Activated CD4-positive, alpha-beta T cell treated with anti-CD3 and anti-CD28 coated beads, Interleukin-2, Interleukin-6, amounts not matched to agents 100 ng/mL and 50 ng/mL, durations not matched to agents 16 hours and 8 hours (primary cell): ENCODE measurements around the gene RNF220.
A peak's percentile ranks its signal among the peaks of the same experiment; 100 is the strongest.

Source experiments
- DNase-seq: peaks from one replicate; pipeline ENCODE4 v3.0.0-alpha.2; 2020

RNF220 gene

DNA sequence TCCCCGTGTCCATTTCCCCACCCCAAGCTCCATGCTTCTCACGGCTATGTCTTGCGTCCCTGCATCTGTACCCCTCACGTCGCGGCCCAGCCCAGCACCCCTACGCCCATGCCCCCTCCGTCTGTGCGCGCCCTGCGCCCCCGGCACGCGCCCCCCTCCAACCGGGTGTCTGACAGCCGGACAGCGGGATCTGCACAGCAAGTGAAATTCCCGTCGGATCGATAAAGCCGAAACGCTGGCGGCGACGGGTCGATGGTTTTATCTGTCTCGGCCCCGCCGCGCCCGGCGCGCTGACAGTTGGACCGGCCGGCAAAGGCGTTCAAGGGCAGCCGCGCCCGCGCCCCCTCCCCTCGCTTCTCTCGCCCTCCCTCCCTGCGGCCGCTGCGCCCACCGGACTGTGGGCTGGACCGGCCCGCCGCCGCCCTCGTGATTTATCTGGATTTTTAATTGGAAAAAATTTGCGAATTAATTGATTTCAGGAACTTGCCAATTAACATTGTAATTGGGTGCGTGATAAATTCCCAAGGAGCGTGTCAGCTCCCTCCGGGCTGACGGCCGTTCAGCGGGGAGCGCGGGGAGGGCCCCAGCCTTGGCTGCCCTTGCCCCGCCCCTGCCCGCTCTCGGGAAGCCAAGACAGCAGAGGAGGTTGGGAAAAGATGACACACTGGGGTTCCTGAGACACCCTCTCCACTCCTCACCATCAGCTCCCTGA, 212.1 kb downstream of the RNF220 start:
- DNase-seq = no peak

DNA sequence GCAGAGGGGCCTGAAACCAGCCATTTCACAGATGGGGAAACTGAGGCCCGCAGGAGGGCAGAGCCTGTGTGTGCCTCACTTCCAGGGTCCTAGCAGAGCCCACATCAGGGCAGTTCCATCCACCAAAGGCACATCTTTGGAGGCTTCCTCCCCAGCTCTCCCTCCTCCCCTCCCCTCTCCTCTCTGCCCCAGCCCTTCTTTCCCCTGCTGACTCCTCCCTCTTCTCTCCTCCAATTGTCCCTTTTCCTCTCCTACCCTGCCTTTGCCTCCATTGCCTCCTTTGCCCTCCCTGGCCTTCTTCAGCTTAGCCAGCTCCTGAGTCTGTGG, 212.6 kb downstream of the RNF220 start:
- no peak for DNase-seq

DNA sequence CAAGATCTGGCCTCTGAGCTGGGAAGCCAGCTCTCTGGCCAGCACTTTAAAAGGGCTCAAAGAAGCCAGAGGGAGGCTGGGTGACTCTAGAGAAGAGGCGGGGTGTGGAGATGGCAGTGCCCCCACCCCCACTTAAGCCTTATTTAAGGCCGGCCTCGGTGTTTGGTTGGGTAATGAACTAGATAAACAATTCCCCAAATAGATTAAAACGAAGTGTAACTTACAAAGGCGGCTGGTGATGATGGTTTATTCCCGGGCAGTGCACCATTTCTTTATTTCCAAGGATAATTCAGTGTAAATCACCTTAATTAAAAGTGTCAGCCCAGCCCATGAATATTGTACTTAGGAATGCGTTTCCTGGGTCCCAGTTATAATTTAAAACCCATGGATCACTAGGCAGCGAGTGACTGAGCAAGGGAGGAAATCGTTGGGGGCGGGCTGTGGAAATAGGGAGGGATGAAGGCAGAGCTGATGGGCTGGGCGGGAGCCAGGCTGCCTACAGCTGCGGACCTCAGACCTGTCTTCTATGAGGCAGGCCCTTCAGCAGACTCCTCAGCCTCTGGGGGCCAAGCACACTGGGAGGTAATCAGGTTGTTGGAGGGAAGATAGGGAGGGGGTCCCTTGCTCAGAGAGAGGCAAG, 214.3 kb downstream of the RNF220 start:
- DNase-seq = no peak

DNA sequence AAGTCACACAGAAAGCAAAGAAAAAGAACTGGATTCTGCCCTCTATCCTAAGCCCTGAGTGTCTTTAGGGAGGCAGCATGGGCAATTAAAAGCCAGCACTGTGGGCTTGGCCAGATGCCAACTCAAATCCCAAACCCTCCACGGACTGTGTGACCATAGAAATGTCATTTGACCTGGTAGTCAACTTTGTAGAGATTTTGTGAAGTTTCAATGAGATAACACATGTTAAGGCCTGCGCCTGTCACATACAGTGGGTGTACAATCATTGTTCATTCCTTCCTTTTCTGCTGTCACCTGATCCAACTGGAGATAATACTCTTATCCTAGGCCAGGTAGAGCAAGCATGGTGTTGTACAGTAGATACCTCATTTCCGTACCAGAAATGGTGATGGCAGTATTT, 215.0 kb downstream of the RNF220 start:
- DNase-seq = no peak

DNA sequence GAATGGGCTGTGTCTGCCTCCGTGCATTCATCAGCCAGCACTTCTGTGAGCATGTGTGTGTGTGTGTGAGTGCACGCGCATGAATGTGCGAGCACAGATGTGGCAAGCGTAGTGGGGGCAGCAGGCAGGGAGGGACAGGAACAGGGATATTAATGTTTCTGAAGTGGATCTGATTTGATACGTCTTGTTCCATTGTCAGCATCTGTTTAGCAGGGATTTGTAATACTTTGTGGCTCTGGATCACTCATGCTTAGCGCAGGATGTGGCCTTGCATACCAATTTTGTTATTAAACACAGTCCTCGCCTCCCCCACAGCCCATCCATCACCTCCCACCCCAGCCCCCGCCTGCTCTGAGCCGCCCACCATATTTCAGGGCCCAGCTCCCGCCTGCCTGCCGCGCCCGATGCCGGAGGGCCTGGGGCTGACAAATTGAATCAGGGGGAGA, 216.8 kb downstream of the RNF220 start:
- DNase-seq = no peak

DNA sequence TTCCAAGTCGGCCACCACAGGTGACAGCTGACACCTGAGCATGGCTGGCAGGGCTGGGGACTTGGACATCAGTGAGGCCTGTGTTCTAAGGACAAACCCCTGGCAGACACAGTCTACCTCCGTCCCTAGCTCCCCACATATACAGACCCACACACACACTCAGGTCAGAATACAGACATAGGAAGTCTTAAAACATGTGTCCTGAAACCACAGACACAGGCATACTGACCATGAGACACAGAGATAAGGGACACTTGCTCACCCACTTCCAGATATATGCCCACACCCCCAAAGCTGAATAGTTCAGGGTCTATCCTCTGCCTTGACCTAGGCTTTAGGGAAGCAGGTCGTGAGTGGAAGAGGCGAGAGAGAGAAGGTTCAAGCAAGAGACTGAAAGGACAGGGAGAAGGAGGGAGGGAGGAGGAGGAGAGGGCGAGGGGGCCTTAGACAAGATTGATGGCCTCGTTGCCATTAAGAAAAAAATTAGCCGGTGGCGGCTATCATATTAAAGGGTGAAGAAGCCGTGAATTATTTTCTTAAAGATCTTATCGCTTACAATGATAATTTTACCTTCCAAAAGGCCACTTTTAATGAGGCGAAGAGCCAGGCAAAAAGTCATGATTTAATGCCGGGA, 219.3 kb downstream of the RNF220 start:
- no peak for DNase-seq

DNA sequence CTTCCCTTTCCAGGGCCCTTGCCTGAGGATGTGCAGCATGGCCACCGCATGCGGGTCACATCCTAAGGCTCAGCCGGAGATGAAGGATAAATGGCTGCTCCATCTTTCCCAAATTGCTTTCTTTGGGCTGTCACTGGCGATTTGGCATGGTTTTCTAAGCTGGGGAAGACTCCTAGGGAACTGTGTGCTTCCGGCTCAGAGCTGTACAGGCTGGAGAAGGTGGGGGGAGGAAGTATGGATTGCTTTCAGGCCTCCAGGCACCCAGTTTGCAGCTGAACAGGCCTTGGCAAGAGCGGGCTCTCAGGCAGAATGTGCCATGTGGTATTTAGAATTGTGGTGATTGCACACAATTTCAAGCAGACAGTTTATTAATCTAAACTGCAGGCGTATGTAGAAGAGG, 220.3 kb downstream of the RNF220 start:
- DNase-seq = no peak

DNA sequence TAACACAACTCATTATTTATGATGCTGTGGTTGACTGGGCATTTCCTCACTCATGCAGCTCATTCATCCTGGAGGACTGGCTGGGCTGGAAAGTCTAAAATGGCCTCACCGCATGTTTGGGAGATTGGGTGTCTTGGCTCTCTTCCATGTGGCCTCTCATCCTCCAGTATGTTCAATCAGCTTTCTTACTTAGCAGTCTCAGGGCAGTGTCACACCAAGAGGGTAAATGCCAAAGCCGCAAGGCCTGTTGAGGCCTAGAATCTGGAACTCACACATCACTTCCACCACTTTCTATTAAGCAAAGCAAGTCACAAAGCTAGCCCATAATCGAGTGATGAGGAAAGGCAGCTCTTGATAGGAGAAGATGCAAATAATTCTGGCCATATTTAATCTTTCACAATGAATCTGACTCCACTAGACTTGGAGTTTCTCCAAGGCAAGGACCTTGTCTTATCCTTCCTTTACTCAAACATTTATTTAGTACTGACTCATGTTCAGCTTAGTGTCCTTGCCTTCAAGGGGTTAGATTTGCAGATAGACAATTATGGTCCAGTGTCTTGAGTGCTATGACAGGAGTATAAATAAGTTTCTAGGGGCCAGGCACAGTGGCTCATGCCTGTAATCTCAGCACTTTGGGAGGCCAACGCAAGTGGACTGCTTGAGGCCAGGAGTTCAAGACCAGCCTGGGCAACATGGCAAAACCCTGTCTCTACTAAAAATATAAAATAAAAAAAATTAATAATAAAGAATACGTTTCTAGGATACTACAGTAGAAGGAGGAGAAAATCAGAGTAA, 224.1 kb downstream of the RNF220 start:
- no peak for DNase-seq

DNA sequence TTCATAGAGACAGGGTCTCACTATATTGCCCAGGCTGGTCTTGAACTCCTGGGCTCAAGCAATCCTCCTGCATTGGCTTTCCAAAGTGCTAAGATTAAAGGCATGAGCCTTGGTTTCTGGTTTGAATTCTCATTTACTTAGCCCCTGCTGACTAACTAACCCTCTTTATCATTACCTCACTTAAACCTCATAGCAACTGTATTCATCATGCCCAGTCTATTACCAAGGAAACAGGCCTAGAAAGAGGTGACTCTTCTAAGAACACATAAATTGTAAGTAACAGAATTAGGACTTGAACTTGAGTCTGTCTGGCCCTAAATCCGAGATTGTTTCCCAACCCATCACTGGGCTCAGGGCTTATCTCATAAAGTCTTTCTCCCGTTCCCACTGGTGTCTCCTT, 225.1 kb downstream of the RNF220 start:
- DNase-seq = no peak

DNA sequence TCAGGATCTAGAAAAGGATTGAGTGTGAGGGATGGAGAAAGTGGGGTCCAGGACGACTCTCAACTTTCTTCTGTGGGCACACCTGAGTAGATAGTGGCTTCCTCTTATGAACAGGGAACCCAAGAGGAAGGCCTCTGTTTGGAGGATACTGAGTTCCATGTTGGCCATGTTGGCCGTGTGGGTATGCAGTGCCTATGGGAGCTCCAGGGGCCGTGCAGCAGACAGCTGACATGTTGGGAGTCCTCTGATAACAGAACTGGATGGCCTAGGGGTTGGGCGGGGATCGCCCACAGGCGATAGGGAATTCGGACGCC, 226.2 kb downstream of the RNF220 start:
- no peak for DNase-seq

DNA sequence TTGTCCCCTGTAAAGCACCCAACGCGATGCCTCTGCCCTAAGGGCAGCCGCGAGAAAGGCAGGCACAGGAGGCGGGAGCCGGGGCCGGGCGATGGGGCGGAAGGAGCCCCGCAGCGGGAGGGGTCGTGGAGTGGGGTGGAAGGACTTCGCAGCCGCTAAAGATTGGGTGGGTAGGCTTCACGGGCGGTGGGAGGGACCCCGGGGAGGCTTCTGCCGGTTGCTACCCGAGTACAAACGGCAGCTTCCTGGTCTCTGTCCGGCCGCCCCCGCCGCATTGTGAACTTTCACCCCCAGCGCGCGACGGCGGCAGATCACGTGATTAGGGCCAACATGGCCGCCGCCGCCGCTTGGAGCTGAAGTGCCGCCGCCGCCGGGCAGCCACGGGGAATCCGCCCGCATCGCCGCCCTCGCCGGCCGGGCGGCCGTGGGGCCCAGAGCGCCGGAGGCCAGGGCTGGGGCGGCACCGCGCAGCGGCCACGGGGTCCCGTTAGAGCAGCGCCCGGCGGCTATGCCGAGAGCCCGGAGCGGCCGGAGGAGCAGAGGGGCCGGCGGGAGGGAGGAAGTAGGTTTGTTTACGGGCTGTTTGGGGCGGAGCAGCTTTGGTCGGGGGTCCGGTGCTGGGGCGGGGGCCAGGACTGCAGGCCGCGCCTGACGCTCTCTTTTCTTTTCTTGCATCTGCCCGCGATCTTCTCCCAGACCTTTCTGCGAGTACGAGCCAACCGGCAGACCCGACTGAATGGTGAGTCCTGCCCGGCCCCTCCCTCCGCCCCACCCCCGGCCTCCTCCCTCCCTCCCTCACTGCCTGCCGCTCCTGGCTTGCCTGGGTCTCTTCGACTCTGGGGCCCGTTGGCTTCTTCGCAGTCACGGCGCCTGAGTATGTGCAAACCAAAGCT, 226.8 kb downstream of the RNF220 start:
- peak; percentile 93 for DNase-seq

DNA sequence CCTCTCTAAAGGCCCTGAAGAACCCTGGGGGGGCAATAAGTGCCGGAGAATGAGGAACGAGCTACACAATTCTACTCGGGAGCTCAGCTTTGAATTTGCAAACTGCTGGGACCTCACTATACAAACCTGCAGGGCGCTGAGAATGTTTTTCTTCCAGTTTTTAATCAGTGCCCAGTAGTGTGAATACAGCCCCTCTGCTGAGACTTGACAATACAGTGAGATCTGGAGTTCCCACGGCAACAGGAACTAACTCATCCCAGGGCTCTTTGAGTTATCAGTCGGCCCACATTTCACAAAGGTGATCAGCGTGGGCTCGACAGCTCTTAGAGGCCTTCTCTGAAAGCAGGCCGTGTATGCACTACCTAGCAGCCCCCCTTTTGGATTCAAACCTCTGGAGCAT, 227.5 kb downstream of the RNF220 start:
- DNase-seq = peak; percentile 20

DNA sequence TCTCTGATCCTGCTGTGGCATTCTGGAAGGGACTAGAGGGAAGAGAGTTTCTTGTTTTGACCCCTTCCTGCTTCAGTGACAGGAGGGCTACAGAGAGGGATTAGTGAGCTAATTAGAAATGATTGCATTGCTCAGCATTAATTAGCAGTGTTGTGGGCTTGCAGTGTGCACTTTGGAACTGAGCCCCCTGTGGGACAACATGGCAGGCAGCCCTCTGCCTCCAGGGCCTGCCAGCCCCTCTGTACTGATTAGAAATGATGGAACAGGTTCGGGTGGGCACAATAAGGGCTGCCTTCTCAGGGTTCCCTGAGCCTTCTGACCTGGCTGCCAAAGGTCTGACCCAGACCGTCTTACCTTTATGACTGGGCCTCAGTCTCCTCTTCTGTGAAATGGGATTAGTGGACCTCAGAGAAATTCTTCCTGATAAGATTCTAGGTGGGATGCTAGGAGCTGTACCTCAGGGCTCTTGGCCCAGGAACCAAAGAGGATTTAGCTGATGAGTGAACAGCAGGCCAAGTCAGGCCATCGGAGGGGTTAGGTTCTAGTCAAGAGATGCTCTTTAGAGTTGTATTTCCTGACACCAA, 229.6 kb downstream of the RNF220 start:
- no peak for DNase-seq

DNA sequence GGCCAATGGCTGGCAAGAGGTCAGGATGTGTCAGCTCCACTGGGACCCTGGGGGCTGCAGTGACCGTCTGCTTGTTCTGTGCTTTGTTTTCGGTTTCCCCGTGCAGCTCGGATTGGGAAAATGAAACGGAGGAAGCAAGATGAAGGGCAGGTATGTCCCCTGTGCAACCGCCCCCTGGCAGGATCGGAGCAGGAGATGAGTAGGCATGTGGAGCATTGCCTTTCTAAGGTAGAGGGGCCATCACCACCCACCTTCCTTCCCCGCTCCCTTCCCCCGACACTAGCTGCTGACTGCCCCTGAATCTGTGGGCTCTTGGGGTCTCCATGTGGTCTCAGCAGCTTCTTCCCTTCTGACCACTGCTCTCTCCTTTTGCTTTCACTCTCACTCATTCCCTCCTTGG, 230.4 kb downstream of the RNF220 start:
- DNase-seq = no peak

DNA sequence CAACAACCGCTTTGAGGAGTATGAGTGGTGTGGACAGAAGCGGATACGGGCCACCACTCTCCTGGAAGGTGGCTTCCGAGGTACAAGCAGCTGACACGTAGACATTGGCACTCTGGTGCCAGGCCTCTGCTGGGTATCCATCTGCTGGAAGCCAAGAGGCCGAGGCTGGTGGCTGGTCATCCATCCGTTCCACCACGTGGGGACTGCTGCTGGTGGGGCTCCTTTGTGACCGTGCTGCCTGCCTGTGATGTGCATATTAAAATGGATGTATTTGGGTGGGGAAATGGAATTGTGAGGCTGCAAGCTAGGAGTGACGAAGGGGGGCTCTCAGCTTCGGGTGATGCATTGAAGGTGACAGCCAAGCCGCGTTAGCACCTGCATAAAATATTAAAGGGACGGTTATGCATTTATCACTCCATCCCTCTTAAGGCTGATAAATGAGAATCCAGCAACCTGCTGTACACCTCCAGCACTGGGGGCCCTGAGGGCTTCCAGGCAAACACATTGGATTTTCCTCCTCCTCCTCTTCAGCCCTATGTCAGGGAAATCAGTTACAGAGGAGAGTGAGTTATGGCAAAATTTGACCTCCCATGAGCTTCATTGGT, 231.1 kb downstream of the RNF220 start:
- DNase-seq = no peak

DNA sequence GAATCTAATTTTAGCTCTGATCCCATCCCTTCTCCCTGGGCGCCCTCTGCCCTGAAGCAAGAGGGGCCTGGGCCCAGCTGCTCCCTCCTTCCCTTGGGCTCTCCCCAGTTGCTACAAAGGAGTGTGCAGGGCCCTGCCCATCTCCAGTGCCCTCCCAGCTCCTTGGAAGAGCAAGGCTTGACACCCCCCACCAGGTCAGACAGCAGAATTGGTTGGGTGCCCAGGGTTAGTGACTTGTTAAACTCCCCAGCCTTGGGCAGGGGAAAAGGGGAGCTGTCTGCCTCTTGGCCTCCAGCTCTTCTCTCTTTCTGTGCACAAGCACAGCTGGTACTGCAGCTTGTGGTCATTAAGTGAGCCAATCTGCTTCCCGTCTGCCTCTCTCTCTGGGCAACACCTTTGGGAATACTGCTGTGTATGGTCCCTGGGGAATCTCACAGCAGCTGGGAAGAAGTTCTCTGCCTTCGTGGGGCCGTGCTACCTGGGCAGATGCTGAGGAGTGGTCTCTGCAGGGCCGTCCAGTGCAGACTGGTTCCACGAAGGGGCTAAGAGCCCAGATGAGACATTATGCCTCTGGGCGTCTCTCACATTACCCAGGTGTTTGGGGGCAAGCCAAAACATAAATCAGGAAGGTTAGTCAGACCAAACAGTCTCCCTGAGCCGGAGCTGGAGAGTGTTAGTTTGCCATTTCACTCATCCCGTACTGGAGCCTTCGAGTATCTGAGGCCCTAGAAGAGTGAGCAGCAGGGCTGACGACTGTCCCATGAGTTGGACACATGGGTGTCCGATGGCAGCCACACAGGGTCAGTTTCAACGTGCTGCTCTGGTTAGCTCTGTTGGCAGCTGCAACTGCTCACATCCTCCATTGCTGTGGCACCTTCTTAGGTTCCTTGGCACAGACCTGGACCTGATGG, 231.9 kb downstream of the RNF220 start:
- DNase-seq = no peak

DNA sequence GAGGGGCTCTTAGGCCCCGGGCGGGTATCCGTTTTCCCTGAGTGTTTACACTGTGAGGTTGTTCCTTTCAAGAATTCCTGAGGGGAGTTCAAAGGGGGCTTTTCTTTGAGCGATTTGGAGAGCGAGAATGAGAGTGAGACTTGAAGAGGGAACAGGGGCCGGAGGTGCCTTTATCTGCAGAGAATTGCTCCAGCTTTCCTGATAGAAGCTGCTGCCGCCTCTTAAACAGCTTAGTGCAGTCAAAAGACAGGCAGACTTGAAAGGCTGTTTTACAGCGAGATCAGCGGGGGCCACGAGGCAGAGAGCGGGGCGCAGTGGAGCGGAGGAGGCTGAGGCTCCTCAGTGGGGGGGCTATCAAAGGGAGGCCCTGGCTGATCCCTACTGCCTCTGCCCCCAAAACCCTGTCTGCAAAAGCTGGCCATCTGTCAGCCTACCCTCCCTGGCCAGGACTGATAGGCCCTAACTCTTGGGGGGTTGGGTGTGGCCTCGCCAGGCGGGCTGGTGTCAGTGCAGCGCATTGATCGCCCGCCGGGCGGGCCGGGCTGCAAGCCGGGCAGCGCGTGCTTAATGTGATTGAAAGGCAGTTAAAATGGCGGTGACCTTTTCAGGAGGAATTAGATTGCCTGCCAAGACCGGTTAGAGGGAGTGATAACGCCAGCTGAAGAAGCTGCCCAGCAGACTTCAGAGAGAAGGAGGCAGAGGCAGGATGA, 232.8 kb downstream of the RNF220 start:
- no peak for DNase-seq

DNA sequence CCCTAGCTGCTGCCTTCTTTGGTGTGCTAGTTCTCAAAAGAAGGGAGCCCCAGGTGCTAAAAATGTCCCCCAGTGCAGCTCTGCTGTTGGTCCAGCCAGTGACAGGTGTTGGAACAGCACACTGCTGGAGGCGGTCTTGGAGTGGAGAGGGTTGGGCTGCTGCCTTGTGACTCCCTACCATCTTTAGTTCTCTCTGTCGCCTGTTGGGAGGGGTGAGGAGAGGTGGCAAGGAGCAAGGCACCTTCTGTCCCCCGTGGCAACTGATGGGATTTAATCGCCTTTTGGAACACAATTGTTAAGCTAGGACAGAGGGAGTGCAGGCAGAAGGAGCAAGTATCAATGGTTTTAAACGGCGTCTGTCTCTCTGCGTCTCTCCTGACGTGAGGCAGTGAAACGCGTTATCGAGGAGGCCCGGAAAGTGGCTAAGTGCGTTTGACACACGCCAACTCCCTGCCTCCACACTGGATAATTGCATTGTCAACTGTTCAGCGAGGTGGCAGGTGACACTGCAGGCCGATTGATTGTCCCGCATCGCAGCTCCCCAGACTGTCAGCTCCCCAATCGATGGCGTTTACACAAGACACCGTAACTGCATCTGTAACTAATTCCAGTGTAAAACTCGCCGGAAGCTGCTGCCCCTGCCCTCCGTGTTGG, 235.3 kb downstream of the RNF220 start:
- no peak for DNase-seq
